Cardiac muscle cell (in vitro differentiated cells and primary cell): ENCODE measurements around the gene ZFAND6. TPM values are rescaled to one million over a fixed set of nuclear protein-coding genes. Genes with fewer than 3 reads are reported as not detected.

Experiments used
- DNase-seq, 2 donors: peaks; one replicate each; pipeline versions ENCODE4 v3.0.0 to v3.0.0-alpha.2; 2010 to 2017; ENCODE audit warnings: low read depth in 1 of 2, low spot score in 1 of 2
- H3K27ac ChIP-seq: fragments of 200-600 bp; sonication (generic); 2 replicates; pipeline ENCODE4 v1.5.1; 2016
- H3K27me3 ChIP-seq: fragments of 200-600 bp; sonication (generic); 2 replicates; pipeline ENCODE4 v1.6.0; 2016; ENCODE audit warnings: control low read depth
- H3K36me3 ChIP-seq: fragments of 200-600 bp; sonication (generic); 2 replicates; pipeline ENCODE4 v1.5.1; 2016; ENCODE audit warnings: control low read depth
- H3K4me1 ChIP-seq: fragments of 200-600 bp; sonication (generic); 2 replicates; pipeline ENCODE4 v1.8.1; 2017; ENCODE audit warnings: low read depth, mild to moderate bottlenecking, mixed run types
- H3K4me3 ChIP-seq: fragments of 200-600 bp; sonication (generic); 2 replicates; pipeline ENCODE4 v1.5.1; 2016; ENCODE audit warnings: mild to moderate bottlenecking
- H3K9me3 ChIP-seq: fragments of 200-600 bp; sonication (generic); 2 replicates; pipeline ENCODE4 v1.5.1; 2017; ENCODE audit warnings: low read depth, mild to moderate bottlenecking, control low read depth
- CTCF ChIP-seq: IDR thresholded peaks from 2 replicates; pipeline ENCODE4 v1.5.1; 2012; ENCODE audit warnings: low read depth, mild to moderate bottlenecking, low read length
- polyA plus RNA-seq: library from polyadenylated mRNA; unstranded; fragments of >200 nt; fragmentation: Nextera tagmentation; extraction: Ambion mirVana; gene quantifications from 2 replicates; pipeline ENCODE4 v1.2.1, GENCODE V29; 2016
- total RNA-seq: library from RNA; depleted of rRNA; stranded (reverse); fragments of >200 nt; gene quantifications from 2 replicates; pipeline ENCODE4 v1.2.3, GENCODE V29; 2016

Gene ZFAND6
- total and polyA plus RNA-seq, 2 experiments from 2014 or later = 195 to 253 TPM

- Histone ChIP-seq H3K36me3 (no peaks in the 10 kb centered on the region), H3K9me3 (no peaks in the 10 kb centered on the region), H3K27ac (peak overlapping the region; percentile 96), H3K27me3 (peaks cover 18% of the 10 kb centered on the region), H3K4me3 (peak overlapping the region; percentile 94), H3K4me1 (peaks cover 14% of the 10 kb centered on the region)
- peak; percentile 30 to 80 for DNase-seq
- TF ChIP-seq CTCF = no peak
Measured at GRCh38 chr15:80059786-80060355, 395 bp downstream of the ZFAND6 start.

- peaks cover 18% of the 10 kb centered on the region for H3K27me3 ChIP-seq
- peak overlapping the region; percentile 96 for H3K27ac ChIP-seq
- H3K36me3 ChIP-seq = no peaks in the 10 kb centered on the region
- peak; percentile 23 for TF ChIP-seq CTCF
- H3K9me3 ChIP-seq = no peaks in the 10 kb centered on the region
- H3K4me1 ChIP-seq = peaks cover 14% of the 10 kb centered on the region
- peak overlapping the region; percentile 94 for H3K4me3 ChIP-seq
- peak in 1 of 2 donors; percentile 39 for DNase-seq
Measured at GRCh38 chr15:80060356-80061006, 1.0 kb downstream of the ZFAND6 start.

GRCh38 chr15:80061582-80061981 lies 2.1 kb downstream of the ZFAND6 start:
- TF ChIP-seq CTCF = no peak
- Histone ChIP-seq H3K36me3 (no peaks in the 10 kb centered on the region), H3K27me3 (peaks cover 18% of the 10 kb centered on the region), H3K27ac (no peak overlapping the region), H3K4me3 (no peak overlapping the region), H3K9me3 (no peaks in the 10 kb centered on the region), H3K4me1 (peaks cover 14% of the 10 kb centered on the region)
- peak in 1 of 2 donors; percentile 21 for DNase-seq

- no peak overlapping the region for H3K4me3 ChIP-seq
- no peaks in the 10 kb centered on the region for H3K27me3 ChIP-seq
- H3K9me3 ChIP-seq = no peaks in the 10 kb centered on the region
- no peak for DNase-seq
- no peak overlapping the region for H3K27ac ChIP-seq
- H3K4me1 ChIP-seq = peaks cover 23% of the 10 kb centered on the region
- H3K36me3 ChIP-seq = no peaks in the 10 kb centered on the region
- no peak for TF ChIP-seq CTCF
Measured at GRCh38 chr15:80066912-80067311, 7.4 kb downstream of the ZFAND6 start.

GRCh38 chr15:80068578-80068977 lies 9.1 kb downstream of the ZFAND6 start:
- DNase-seq = no peak
- Histone ChIP-seq H3K9me3 (no peaks in the 10 kb centered on the region), H3K27ac (no peak overlapping the region), H3K4me3 (no peak overlapping the region), H3K4me1 (peaks cover 28% of the 10 kb centered on the region), H3K36me3 (no peaks in the 10 kb centered on the region), H3K27me3 (no peaks in the 10 kb centered on the region)
- no peak for TF ChIP-seq CTCF
